Measurements from ENCODE around the gene RPL37A. TPM values are rescaled to one million over a fixed set of nuclear protein-coding genes. Genes with fewer than 3 reads are reported as not detected.

The RPL37A gene
- total and polyA plus RNA-seq, 2 of the 4 experiments (the other 2 are of a cell fraction), result 341 to 1,572 TPM

- dilution Hi-C loops (cut with HindIII; ENCODE audit: low sequenced_read_pairs, unreplicated experiment), result no loop called here
- no peaks in the 10 kb centered on the region for H3K4me1 ChIP-seq (ENCODE audit: control insufficient read depth, insufficient read depth, low read length)
- no peak overlapping the region for H4K5ac ChIP-seq (ENCODE audit: low read depth, low read length)
- H3K18ac ChIP-seq (ENCODE audit: low read depth, low read length), result no peak overlapping the region
- no peak overlapping the region for H3K9ac ChIP-seq (ENCODE audit: low read depth, low read length)
- in situ Hi-C loops (cut with MboI; ENCODE audit: low sequenced_read_pairs), result no loop called here
- no peaks in the 10 kb centered on the region for H4K20me1 ChIP-seq (ENCODE audit: insufficient read depth, low read length)
- ATAC-seq (ENCODE audit: low read depth), result no peak
- DNase-seq, result no peak
- H2BK15ac ChIP-seq (ENCODE audit: low read depth, low read length), result no peak overlapping the region
- H2AK9ac ChIP-seq (replicated peaks; ENCODE audit: low read depth, low read length, poor library complexity), result no peak overlapping the region
- H4K8ac ChIP-seq (ENCODE audit: low read depth in 2 of 2, low read length in 2 of 2), result no peak overlapping the region
- ChIA-PET POLR2A (ENCODE audit: unreplicated experiment) (no interaction called here), CTCF (interaction anchor here (0.6 kb wide), 1 partner anchor 47 kb away, joined by 5 read pairs; no protein-coding TSS in a partner anchor)
- TF ChIP-seq, protein P1, sequence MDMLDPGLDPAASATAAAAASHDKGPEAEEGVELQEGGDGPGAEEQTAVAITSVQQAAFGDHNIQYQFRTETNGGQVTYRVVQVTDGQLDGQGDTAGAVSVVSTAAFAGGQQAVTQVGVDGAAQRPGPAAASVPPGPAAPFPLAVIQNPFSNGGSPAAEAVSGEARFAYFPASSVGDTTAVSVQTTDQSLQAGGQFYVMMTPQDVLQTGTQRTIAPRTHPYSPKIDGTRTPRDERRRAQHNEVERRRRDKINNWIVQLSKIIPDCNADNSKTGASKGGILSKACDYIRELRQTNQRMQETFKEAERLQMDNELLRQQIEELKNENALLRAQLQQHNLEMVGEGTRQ (IDR thresholded peaks at IDR 0.05; ENCODE audit: low read depth, low read length), result no peak
- TF ChIP-seq NFE2L2 (IDR thresholded peaks at IDR 0.05; ENCODE audit: low read depth, low read length), result no peak
- no peak for TF ChIP-seq RCOR1 (IDR thresholded peaks at IDR 0.05; ENCODE audit: insufficient replicate concordance, low read length)
- TF ChIP-seq RFX5 (IDR thresholded peaks at IDR 0.05; ENCODE audit: low read depth, low read length), result no peak
- no peak for TF ChIP-seq POLR2A (IDR thresholded peaks at IDR 0.05; ENCODE audit: low read depth, low read length)
- TF ChIP-seq MAZ (IDR thresholded peaks at IDR 0.05; ENCODE audit: borderline replicate concordance, low read depth, low read length), result no peak
- no peak overlapping the region for H2AFZ ChIP-seq (replicated peaks; ENCODE audit: low read length, poor library complexity)
- H3K14ac ChIP-seq (replicated peaks; ENCODE audit: low read depth, low read length), result no peak overlapping the region
- H3K79me1 ChIP-seq (ENCODE audit: low read depth in 1 of 2, low read length in 2 of 2), result no peaks in the 10 kb centered on the region
- H3K23ac ChIP-seq (ENCODE audit: low read depth, low read length), result no peak overlapping the region
- H3K4ac ChIP-seq (ENCODE audit: low read depth, low read length), result no peak overlapping the region
- intact Hi-C loops (cut with micrococcal nuclease), result no loop called here
- no peak overlapping the region for H2AK5ac ChIP-seq (ENCODE audit: low read depth, low read length)
- no peak overlapping the region for H3K4me3 ChIP-seq (ENCODE audit: insufficient read depth, low read depth, low read length)
- no peak overlapping the region for H2BK20ac ChIP-seq (ENCODE audit: low read depth, low read length)
- no peak overlapping the region for H2BK120ac ChIP-seq (ENCODE audit: low read depth, low read length)
- H4K91ac ChIP-seq (ENCODE audit: insufficient read depth, low read depth, low read length), result no peak overlapping the region
- no peak overlapping the region for H3K4me2 ChIP-seq (ENCODE audit: low read depth, low read length)
- no peak overlapping the region for H2BK5ac ChIP-seq (ENCODE audit: low read depth, low read length, poor library complexity, severe bottlenecking)
- H3K27me3 ChIP-seq (ENCODE audit: control insufficient read depth, insufficient read depth, low read length), result no peaks in the 10 kb centered on the region
- no peak overlapping the region for H3K27ac ChIP-seq (ENCODE audit: insufficient read depth, low read length)
- peaks cover 49% of the 10 kb centered on the region for H3K36me3 ChIP-seq (ENCODE audit: control insufficient read depth, insufficient read depth, low read length)
- peaks cover 6% of the 10 kb centered on the region; the same call in 1 of the 2 replicates for H3K9me1 ChIP-seq (ENCODE audit: insufficient read depth, low read length)
- H3K56ac ChIP-seq (ENCODE audit: extremely low read depth, insufficient read depth, low read length), result no peak overlapping the region
- H3K9me3 ChIP-seq (ENCODE audit: control insufficient read depth, insufficient read depth, low read length), result peaks cover 2% of the 10 kb centered on the region
- no TSS peak for BruUV-seq (replicated peaks)
Measured at GRCh38 chr2:216450346-216450745, 48.3 kb upstream of the RPL37A start.

Measured in IMR-90 (cell line).